SH-SY5Y (cell line): ENCODE results near the gene NR1D2.

ENCODE experiments used
- GATA2 ChIP-seq: IDR thresholded peaks from 2 replicates; pipeline ENCODE4 v1.6.1; 2011; ENCODE audit warnings: mild to moderate bottlenecking, low read depth, low read length
- GATA3 ChIP-seq: IDR thresholded peaks from 2 replicates; pipeline ENCODE4 v1.6.1; 2011; ENCODE audit warnings: low read depth, mild to moderate bottlenecking, low read length, moderate library complexity

NR1D2 gene

DNA sequence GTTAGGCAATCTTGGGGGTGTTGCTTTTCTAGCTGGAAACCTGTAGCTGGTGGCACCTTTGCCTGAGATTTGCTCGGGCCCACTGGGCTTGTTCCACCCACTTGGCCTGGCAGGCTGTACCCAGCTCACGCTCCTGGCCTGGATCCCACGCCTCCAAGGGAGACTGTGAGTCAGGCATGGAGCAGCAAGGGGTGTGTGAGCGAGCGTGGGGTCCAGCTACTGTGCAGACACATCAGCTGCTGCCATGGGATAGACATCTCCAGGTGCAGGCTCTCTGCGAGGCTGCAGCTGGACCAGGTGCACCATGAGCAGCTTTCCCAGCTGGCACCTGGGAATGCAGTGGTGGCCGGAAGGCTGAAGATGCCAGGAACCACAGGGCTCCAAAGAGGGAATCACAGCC is 36.0 kb downstream of the NR1D2 start:
- TF ChIP-seq GATA3 (no peak), GATA2 (no peak)

DNA sequence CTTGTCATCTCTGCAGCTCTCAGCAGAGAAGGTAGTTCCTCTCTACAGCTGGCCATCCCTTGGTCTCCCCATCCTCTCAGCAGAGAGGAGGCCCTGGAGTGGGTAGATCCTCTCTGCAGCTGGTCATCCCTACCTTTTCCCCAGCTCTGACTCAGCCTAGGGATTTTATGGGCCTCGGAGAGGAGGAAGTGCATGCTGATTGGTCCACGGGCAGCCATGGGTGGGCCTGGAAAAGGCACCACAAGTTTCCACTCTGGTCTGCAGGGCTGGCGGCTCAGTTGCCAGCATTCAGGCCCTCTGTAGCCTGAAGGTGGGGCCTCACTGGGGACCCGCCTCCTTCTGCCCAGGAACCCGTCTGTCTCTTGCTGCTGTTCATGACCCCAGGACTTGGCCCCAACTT is 36.9 kb downstream of the NR1D2 start:
- no peak for TF ChIP-seq GATA3
- no peak for TF ChIP-seq GATA2

DNA sequence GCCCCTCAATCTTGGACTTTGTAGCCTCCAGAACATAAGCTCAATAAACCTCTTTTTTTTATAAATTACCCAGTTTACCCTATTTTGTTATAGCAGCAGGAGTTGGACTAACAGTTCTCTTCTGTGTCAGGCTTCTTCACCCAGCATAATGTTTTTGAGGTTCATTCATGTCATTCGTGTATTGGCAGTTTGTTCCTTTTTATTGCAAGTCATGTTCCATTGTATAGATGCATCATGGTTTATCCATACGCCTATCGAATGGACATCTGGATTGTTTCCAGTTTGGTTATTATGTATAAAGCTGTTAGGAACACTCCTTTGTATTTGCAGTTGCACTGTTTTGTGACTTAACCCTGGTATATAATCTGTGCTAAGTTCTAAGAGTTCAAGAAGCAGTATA is 39.8 kb downstream of the NR1D2 start:
- TF ChIP-seq GATA2 (no peak), GATA3 (no peak)

DNA sequence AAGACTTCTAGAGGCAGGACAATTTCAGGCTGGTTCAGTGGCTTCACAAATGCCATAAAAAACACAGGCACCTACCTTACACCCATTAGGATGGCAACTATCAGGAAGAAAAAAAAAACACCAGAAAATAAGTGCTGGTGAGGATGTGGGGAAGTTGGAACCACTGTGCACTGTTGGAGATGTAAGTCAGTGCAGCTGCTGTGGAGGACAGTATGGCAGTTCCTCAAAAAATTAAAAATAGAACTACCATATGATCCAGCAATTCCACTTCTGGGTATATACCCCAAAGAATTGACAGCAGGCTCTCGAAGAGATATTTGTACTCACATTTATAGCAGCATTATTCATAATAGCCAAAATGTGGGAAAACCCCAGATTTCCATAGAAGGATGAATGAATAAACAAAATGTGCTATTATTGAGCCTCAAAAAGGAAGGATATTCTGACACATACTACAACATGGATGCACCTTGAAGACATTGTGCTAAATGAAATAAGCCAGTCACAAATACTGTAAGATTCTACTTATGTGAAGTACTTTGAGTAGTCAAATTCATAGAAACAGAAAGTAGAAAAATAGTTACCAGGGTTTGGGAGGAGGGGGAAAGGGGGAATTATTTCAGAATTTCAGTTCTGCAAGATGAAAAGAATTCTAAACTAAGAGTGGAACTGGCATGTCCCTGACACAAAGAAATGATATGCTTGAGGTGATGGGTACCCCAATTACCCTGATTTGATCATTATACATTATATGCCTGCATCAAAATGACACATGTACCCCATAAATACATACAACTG is 40.9 kb downstream of the NR1D2 start:
- no peak for TF ChIP-seq GATA3
- TF ChIP-seq GATA2 = no peak

DNA sequence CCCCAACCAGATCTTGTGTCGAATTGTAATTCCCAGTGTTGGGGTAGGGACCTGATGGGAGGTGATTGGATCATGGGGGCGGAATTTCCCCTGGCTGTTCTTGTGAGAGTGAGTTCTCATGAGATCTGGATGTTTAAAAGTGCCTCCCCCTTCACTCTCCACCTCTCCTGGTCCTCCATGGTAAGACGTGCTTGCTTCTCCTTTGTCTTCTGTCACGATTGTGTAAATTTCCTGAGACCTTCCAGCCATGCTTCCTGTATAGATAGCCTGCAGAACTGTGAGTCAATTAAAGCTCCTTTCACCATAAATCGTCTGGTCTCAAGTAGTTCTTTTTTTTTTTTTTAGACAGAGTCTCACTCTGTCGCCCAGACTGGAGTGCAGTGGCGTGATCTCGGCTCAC is 42.3 kb downstream of the NR1D2 start:
- TF ChIP-seq GATA2 (no peak), GATA3 (no peak)

DNA sequence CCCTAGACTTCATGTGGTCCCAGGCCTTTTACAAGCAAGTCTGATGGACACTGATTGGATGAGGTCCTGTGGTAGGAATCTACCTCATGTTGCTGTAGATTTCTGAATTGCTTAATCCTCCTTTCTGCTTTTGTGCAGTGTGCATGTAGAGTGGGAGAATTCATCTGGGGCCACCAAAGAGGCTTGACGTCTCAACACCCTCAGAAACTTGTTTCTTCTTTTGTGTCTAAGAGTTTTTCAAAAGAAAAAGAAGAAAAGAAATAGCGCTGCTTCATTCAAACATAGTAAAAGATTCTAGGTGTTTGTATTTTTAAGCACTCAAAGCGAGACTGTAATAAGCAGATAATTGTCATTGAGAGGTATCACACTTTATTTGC is 46.2 kb downstream of the NR1D2 start:
- no peak for TF ChIP-seq GATA2
- no peak for TF ChIP-seq GATA3

DNA sequence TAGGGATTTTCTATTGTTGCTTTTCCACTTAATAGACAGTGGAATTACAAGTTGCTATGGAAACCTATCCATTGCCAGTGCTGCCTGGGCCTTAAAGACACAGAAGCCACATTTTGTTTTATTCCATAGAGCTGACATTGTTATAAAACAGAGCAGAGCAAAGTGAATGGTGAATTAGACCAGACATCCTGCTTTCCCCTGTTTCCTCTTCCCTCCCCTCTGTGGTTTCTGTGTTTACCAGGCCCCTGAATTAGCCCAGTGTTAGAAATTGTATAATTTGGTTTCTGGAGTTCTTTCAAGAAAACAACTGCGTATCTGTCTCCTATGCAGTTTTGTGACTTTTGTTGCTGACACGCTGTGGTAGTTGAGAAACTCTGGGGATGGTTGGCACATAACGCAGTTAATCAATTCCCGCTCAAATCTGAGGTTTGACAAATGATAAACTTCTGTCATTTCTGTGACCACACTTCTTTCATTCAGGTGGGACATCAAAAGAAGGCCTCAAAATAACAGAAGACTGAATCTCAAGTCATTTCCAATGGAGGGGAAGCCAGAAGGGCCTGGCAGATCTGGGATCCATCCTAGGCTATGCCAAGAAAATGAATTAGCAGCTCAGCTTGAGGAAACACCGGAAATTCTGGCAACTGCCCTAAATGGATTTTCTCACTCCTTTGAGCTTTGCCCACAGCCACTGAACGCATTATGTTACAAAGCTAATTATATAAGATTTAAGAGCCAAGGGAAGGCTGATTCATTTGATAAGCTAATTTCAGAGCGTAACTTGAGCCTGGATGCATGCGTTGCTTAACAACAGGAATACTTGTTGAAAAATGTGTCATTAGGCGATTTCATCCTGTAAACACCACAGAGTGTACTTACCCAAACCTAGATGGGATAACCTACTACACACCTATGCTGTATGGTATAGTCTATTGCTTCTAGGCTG is 46.9 kb downstream of the NR1D2 start:
- TF ChIP-seq GATA3 (peak; percentile 88), GATA2 (peak; percentile 83)

DNA sequence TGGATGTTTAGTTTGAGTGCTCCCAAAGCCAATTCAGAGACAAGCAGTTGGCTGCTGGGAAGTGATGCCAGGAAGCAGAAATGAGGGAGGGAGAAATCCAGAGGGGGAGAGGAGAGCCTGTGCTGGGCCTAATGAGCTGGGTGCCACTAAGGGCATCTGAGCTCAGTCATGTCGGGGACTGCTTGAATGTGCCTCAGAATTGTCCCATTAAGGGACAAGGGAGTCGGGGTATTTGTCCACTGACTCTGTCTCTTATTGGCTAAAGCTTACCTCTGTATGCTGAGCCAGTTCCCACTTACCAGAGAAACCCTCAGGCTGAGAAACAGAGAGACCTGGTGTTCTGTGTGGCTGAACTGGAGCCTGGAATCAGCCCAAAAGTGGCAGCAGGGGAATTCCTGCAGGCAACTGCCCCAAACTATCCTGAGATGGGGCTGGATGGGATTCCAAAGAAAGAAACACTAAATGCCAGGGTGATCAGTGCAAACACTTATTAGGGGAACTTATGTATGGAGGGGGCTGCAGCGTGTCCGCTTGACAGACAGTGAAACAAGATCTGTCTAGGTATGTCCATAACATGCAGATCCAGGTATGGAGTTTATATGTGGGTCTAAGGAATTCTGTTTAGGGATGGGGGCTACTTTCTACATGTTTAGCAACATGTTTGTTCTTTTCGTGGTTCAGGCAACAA is 48.6 kb downstream of the NR1D2 start:
- TF ChIP-seq GATA2 = no peak
- no peak for TF ChIP-seq GATA3

DNA sequence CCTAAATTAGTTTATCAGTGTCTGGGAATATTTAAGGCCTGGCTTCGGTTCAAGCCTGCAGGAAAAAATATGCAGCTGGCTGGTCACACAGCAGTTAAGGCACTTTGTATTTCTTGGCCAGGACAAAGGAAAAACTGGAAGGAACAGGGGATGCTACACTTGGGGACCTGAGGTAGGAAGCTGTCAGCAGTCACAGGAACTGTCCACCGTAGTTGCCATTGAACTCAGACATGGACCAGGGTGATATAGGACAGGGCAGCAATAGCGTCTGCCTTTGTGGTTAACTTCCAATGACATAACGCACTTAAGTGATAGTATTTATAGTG is 49.1 kb downstream of the NR1D2 start:
- TF ChIP-seq GATA3 (no peak), GATA2 (no peak)

DNA sequence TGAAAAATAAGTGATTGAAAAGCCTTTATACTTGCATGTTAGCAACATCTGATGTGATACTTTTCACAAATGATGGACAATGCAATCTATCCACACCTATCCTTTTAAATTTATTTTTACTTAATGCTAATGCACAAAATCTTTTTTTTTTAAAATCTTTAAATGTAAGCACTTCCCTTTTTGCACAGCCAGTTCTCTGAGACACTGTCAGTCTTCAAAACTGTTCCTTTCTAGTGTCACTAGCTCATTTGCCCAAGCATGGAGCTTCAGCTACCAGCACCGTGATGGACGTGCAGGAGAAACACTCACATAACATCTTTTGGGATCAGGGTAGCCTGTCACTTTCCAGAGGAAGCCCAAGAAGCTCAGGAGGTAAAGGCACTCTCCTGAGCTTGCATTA is 50.1 kb downstream of the NR1D2 start:
- no peak for TF ChIP-seq GATA3
- no peak for TF ChIP-seq GATA2

DNA sequence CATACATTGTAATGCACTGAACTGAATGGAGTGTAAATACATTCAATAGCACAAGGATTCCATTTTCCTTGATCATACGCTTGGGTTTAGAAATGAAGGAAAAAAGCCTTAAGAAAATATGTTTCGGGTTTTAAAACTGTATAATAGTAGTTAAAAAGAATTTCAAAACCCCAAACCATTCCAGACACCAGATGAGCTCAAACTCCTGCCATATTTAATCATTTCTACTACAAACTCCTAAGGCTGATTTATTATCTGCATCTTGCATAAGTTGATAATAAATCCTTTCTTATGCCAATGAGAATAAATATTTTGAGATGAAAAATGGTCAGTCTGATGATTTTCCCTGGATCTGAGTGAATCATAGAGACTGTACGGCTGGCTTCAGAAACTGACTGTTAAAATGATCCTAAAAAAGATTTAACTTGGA is 51.0 kb downstream of the NR1D2 start:
- TF ChIP-seq GATA2 (no peak), GATA3 (no peak)

DNA sequence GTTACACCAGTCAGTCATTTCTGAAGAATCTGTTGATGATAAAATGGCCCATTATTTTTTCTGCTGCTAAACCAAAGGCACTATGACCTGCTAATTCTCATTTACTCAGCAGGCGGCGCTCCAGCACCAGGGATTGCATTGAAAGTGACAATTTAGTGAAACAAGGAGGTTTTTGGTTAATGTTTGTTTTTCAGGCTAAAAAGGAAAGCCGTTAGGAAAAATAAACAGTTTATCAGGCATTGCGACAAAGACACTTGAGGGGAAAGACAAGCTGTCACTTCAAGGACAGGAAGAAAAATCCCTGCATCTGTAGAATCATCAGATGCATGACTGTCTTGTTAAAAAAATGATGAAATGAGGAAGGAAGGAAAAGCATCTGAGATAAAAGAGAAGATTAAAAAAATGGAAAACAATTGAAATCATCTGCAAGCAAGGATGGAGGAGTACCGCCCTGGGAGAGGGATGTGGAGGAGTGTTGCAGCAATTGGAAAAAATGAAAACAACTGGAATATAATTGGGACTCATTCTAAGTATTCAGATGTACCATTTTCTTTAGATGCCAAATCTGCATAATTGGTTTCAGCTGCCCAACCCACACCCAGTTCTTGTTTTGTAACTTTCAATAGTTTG is 54.0 kb downstream of the NR1D2 start:
- TF ChIP-seq GATA2 (0 out of 2 replicates have a peak, but pooled peaks have one; percentile 5), GATA3 (0 out of 2 replicates have a peak, but pooled peaks have one; percentile 23)

DNA sequence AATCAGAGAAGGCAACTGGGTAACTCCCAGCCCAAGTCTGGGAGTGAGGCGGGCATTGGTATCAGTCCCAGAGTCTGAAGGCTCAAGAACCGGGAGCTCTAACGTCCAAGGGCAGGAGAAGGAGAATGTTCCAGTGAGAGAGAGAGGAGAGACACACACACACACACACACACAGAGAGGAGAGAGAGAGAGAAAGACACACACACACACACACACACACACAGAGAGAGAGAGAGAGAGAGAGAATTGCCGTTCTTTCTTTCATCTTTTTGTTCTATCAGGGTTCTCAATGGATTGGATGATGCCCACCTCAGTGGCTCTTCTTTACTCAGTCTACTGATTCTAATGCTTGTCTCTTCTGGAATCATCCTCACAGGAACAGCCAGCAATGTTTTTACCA is 57.0 kb downstream of the NR1D2 start:
- no peak for TF ChIP-seq GATA3
- TF ChIP-seq GATA2 = no peak

DNA sequence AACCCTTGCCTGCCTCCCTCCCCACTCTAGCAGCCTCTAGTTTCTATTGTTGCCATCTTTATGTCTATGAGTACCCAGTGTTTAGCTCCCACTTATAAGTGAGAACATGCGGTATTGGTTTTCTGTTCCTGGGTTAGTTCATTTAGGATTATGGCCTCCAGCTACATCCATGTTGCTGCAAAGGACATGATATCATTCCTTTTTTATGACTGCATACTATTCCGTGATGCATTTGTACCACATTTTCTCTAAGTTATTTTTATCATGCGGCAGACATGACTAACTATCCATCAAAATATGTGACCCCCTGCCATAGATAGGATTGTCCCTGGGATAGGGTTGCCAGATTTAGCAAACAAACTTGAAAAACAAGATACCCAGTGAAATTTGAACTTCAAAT is 58.4 kb downstream of the NR1D2 start:
- TF ChIP-seq GATA3 (no peak), GATA2 (no peak)
